ENCODE results near the gene C4BPB. TPM values are rescaled to one million over a fixed set of nuclear protein-coding genes. Genes with fewer than 3 reads are reported as not detected.

C4BPB gene
- total and polyA plus RNA-seq, 2 of the 13 experiments (the other 11 are each of a cell fraction or from before 2014, with no cell fraction given) = 155 to 266 TPM

DNA sequence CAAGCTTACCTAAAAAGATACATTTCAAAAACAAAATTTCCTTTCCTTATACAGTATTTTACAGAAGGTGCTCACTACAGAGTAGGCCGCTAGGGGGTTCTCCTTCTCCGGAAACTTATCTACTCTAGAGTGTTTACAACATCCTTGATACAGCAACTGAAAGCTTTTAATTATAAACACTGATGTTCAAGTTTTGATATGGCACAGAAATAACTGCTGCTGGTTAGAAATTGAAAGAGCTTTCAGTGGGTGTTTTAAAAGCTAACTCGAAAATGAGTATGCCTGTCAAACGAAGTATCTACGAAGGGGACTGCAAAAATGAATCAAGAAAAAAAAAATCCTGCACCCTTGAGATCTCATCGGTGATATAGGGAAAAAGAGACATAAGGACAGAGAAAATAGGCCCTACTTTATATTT, 38.7 kb upstream of the C4BPB start (continued):
- no peak for TF ChIP-seq ZNF546 (CRISPR knock-in tag; conservative IDR thresholded peaks at IDR 0.05)
- no peak for TF ChIP-seq ZNF569 (CRISPR knock-in tag; IDR thresholded peaks at IDR 0.05; ENCODE audit: borderline replicate concordance)
- no peak for TF ChIP-seq NCOA2 (CRISPR knock-in tag; IDR thresholded peaks at IDR 0.05)
- no peak for TF ChIP-seq ZNF318 (CRISPR knock-in tag; IDR thresholded peaks at IDR 0.05)
- TF ChIP-seq TGIF2 (CRISPR knock-in tag; IDR thresholded peaks at IDR 0.05) = peak; percentile 13; the same call in 1 of the 2 replicates
- TF ChIP-seq ZNF772 (CRISPR knock-in tag; IDR thresholded peaks at IDR 0.05) = peak; percentile 40; the same call in 1 of the 2 replicates
- TF ChIP-seq ZNF234 (CRISPR knock-in tag; conservative IDR thresholded peaks at IDR 0.05) = no peak
- TF ChIP-seq ZNF552 (CRISPR knock-in tag; IDR thresholded peaks at IDR 0.05; ENCODE audit: borderline replicate concordance) = no peak
- TF ChIP-seq KDM5A (IDR thresholded peaks at IDR 0.05; ENCODE audit: borderline replicate concordance, low read length) = no peak
- TF ChIP-seq HOXA5 (CRISPR knock-in tag; IDR thresholded peaks at IDR 0.05) = no peak
